HG02588 (cell line): Measurements from ENCODE around the gene NBPF14.
"Not testable (repeated sequence)": the region's sequence is repeated elsewhere in the genome, so short reads cannot be mapped to it uniquely, and the experiment has no call there.

ENCODE experiments used
- ATAC-seq: cut with Tn5 transposase; IDR thresholded peaks from one replicate; pipeline ENCODE4 v1.9.1; 2021; ENCODE audit warnings: mild to moderate bottlenecking, moderate library complexity; ENCODE audit not compliant: unreplicated experiment

Gene NBPF14, protein sequence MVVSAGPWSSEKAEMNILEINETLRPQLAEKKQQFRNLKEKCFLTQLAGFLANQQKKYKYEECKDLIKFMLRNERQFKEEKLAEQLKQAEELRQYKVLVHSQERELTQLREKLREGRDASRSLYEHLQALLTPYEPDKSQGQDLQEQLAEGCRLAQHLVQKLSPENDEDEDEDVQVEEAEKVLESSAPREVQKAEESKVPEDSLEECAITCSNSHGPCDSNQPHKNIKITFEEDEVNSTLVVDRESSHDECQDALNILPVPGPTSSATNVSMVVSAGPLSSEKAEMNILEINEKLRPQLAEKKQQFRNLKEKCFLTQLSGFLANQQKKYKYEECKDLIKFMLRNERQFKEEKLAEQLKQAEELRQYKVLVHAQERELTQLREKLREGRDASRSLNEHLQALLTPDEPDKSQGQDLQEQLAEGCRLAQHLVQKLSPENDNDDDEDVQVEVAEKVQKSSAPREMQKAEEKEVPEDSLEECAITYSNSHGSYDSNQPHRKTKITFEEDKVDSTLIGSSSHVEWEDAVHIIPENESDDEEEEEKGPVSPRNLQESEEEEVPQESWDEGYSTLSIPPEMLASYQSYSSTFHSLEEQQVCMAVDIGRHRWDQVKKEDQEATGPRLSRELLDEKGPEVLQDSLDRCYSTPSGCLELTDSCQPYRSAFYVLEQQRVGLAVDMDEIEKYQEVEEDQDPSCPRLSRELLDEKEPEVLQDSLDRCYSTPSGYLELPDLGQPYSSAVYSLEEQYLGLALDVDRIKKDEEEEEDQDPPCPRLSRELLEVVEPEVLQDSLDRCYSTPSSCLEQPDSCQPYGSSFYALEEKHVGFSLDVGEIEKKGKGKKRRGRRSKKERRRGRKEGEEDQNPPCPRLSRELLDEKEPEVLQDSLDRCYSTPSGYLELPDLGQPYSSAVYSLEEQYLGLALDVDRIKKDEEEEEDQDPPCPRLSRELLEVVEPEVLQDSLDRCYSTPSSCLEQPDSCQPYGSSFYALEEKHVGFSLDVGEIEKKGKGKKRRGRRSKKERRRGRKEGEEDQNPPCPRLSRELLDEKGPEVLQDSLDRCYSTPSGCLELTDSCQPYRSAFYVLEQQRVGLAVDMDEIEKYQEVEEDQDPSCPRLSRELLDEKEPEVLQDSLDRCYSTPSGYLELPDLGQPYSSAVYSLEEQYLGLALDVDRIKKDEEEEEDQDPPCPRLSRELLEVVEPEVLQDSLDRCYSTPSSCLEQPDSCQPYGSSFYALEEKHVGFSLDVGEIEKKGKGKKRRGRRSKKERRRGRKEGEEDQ (N-terminal part only)

DNA sequence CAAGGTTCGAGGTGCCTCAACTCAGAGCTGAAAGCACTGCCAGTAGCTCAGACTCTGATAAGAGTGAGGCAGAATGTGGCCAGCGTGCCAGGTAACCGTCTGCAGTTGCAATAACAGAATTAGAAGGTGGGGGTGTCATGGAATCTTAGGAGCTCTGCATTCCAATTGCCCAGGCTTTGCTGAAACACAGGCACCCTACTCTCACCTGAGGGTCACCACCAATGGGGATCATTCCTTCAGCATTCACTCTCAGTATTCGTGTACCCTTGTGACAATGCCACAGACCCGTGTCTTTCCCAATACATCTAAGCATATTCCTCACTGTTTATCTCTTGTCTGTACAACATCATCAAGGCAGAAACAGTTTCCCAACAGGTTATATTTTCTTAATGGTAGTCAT, at the start of gene NBPF14:
Gene NBPF14, minus strand, starts transcription at position 101 of the 400 bp plus-strand sequence. CDS start 294 bp downstream, outside the sequence.
- ATAC-seq = not testable (repeated sequence)

DNA sequence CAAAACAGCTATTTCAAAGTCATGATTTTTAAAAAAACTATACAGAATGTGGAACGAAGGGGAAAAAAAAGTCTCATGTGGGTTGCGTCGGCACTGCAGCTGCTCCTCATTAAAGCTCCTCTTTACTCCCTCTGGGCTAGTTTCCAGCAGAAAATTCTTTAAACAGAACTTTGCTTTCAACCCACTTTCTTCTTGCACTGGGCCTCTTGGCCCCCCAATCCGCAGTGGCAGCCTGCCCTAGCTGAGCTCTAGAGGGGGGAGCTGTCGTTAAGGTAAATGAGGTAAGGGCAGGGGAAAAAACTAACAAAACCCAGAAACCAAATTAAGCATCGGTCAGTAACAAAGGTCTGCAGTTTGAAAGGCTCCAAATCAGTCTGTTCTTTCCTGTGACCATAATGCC, 29.6 kb upstream of the NBPF14 start:
- ATAC-seq = not testable (repeated sequence)

DNA sequence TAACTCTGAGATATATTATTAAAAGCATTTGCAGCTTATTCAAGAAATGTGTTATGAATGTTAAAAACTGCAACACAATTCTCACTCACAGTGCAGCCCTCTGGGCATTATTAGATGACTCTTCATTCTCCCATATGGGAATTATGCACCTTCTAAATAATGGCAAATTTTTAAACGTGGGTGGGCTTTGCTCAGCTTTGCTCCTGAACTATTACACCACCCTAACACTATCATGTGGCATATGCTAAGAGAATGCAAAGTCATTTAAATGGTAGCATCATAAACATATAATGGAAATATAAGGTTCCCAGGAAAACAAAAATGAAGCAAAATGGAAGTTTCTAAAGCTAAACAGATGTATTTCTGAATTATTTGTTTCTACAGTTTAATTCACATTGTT, 22.4 kb upstream of the NBPF14 start:
- not testable (repeated sequence) for ATAC-seq

- not testable (repeated sequence) for ATAC-seq
These were observed 9.5 kb upstream of the NBPF14 start for GRCh38 chr1:148605266-148605665.

GRCh38 chr1:148595360-148595759, 451 bp downstream of the NBPF14 start:
- not testable (repeated sequence) for ATAC-seq

- not testable (repeated sequence) for ATAC-seq
These were observed 4.7 kb downstream of the NBPF14 start for GRCh38 chr1:148591098-148591497.

DNA sequence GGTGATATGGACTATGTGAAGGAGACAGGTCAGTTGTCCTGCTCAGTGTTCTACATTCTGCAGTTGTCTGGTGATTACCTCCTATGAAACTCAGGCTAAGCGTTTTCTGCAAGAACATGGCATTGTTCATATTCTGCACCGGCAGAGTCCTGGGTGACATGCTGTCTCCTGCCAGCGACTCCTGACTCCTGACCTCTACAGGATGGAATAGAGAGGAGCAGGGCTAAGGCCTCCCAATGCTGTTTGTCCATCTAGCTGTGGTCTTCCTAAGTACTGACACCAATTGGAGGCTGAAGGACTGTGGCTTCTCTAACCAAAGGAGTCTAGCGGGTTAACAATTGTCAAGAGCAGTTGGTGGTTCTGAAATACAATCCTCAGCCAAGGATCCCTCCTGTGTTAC, 63.7 kb downstream of the NBPF14 start:
- ATAC-seq = not testable (repeated sequence)

DNA sequence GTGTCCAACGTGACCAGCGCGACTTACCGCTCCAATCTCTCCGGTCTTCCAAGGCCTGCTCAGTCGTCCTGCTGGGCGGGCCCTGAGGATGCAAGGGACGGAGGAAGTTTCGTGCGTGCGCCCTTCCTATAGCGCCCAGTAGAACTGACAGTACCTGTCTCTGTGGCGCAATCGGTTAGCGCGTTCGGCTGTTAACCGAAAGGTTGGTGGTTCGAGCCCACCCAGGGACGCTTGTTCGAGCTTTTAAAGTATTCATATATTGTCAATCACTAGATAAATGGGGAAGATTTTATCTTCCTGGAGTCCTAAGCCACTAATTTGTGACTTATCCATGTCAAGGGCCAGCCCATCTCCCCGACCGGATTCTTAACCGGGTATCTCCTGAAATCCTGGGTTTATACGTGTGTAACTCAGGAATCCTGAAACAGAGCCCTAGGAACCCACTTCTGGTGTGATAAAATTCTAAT, 66.7 kb downstream of the NBPF14 start:
- ATAC-seq = not testable (repeated sequence)

DNA sequence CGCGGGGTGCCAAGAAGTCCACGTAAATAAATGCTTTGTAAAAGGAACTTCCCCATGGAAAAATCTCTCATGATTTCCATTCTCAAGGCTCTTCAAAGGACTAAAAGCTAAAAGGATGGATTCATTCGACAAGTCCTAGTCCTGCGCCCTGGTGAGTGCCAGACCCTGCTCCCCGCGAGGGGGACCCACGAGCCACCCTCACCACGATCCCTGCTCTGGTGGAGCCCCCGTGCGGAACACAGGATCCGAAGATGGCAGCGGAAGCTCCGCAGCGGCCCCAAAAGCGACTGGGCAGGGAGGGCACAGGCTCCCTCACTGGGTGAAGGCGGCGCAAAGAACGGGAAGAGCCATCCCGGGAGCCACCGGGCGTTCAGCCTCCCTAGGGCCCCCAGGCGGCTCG, 67.2 kb downstream of the NBPF14 start:
- ATAC-seq = not testable (repeated sequence)

DNA sequence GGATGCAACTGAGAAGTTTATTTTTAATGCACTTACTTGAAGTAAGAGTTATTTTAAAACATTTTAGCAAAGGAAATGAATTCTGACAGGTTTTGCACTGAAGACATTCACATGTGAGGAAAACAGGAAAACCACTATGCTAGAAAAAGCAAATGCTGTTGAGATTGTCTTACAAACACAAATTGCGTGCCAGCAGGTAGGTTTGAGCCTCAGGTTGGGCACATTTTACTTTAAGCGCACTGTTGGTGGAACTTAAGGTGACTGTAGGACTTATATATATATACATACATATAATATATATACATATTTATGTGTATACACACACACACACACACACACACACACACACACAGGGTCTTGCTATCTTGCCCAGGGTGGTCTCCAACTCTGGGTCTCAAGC, 69.2 kb downstream of the NBPF14 start:
- not testable (repeated sequence) for ATAC-seq

GRCh38 chr1:148523205-148524144, 72.3 kb downstream of the NBPF14 start:
- peak; percentile 8 for ATAC-seq

DNA sequence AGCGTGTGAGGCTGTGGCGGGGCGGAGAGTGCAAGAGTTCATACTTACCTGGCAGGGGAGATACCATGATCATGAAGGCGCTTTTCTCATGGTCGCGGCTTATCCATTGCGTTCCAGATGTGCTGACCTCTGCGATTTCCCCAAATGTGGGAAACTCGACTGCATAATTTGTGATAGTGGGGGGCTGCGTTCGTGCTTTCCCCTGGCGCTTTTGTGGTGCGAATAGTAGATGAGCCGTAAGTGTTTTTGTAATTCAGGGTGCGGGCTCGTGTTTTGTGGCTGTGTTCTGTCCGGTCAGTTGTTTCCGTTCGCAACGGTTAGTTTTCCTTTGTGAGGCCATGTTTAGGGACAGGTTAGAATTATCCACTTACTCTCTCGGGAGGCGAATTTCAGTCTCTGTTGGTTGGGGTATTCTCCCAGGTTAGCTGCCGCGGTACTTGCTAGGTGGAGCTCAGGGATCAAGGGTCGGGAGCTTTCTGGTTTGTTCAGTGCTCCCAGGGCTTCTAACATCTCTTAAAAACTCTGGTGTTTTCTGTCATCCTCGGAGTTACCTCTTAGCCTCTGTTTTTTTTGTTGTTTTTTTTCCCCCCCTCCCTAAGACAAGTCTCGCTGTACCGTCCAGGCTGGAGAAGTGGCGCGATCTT, 73.1 kb downstream of the NBPF14 start:
- peak; percentile 75 for ATAC-seq

DNA sequence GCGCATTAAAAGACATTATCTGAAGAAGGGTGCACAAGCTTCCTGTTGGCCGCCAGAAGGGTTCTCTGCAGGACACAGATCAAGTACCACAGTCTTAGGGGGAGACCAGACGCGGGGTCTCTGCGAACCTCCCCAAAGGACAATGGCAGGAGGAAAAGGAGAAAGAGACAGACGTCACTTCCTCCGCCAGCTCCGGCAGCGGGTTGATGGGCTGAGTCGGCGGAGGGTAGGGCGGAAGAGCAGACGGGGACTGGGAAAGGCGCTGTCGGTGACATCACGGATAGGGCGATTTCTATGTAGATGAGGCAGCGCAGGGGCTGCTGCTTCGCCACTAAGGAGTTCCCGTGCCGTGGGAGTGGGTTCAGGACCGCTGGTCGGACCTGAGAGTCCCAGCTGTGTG, 73.7 kb downstream of the NBPF14 start:
- peak; percentile 53 for ATAC-seq

DNA sequence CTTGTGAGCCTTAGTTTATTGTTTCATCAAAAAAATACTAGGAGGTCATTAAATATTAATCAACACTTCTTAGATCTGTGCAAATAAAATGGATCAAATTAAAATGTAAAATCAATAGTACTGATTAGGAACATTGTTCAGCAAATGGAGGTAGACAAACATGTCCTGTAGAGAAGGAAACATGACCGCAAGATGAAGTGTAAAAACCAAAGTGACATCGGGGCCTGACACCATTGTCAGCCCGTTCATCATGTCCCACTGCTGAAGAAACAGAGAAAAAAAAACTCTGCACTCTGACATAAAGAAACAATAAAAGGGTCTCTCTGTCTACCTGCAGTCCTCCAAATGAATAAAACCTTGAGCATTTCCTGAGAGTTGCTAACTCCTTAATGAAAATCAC, 81.5 kb downstream of the NBPF14 start:
- not testable (repeated sequence) for ATAC-seq

- ATAC-seq = not testable (repeated sequence)
These were observed 83.1 kb downstream of the NBPF14 start for GRCh38 chr1:148512571-148513184.

GRCh38 chr1:148493933-148494332, 101.9 kb downstream of the NBPF14 start:
- ATAC-seq = not testable (repeated sequence)

- ATAC-seq = not testable (repeated sequence)
These were observed 112.8 kb downstream of the NBPF14 start, which contains the start of gene PPIAL4G for GRCh38 chr1:148483029-148483428. Gene PPIAL4G (minus strand): TSS chr1:148483302. CDS start chr1:148483252, 50 bp downstream.
